ENCODE measurements around the gene OVOL1. TPM values are rescaled to one million over a fixed set of nuclear protein-coding genes. Genes with fewer than 3 reads are reported as not detected.

The OVOL1 gene
- total and polyA plus RNA-seq, 2 of the 8 experiments (the other 6 are each of a cell fraction or from before 2014, with no cell fraction given), result 2.6 to 3.4 TPM

DNA sequence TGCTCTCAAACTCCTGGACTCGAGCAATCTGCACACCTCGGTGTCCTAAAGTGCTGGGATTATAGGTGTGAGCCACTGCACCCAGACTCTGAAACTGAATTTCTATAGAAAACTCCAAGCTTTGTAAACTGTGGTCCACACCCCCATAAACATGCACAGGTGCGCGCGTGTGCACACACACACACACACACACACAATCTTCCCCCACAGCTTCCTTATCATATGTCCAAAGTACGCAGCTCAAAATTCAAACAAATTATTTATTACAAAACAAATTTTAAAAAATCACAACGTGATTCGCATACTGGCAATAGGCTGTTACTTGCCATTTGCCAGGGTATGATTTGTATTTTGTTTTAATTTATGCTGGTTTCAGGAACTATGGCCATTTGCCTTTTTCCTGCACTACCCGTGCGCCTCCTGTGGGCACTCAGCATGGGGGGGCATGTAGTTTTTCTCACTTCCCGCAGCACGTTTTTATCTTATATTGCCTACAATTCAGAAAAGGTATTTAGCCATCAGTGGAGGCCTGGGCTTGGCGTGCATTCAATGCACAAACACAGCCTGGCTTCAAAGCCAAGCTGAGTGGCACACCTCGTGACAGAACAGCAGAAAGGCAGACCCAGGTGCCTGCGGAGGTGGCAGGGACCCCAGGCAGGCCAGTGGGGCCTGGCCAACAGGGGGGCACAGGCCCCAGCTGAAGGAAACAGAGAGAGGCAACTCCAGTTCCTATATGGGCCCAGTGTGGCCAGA is 36.1 kb downstream of the OVOL1 start:
- H3K27me3 ChIP-seq (replicated peaks in 1 of 4; ENCODE audit: control insufficient read depth in 3 of 4, extremely low read depth in 1 of 4, insufficient read depth in 3 of 4, low read length in 3 of 4), result no peaks in the 10 kb centered on the region; a peak in 1 of 7 replicates
- no peak overlapping the region for H3K56ac ChIP-seq (replicated peaks; ENCODE audit: insufficient read length, low read depth, low read length)
- 90 to 100% methylated on average over 2 to 15 of the region's 15 CpGs for WGBS, 2 experiments (ENCODE audit: extremely low coverage in 1 of 2, insufficient coverage in 1 of 2, insufficient read length in 1 of 2, insufficient replicate concordance in 2 of 2, low coverage in 1 of 2, low lambda C conversion rate in 2 of 2, missing lambda C conversion rate in 1 of 2)
- H3K36me3 ChIP-seq (ENCODE audit: control insufficient read depth in 2 of 4, insufficient read depth in 4 of 4, low read length in 3 of 4), result no peaks in the 10 kb centered on the region
- no peak overlapping the region for H4K91ac ChIP-seq (replicated peaks; ENCODE audit: insufficient read length, low read length)
- FAIRE-seq (no peak), DNase-seq (ENCODE audit: low read depth in 1 of 2, low spot score in 2 of 2) (no peak)
- H3K79me1 ChIP-seq (ENCODE audit: low read depth, low read length), result no peaks in the 10 kb centered on the region
- H2BK20ac ChIP-seq (ENCODE audit: low read length), result no peak overlapping the region
- H2BK5ac ChIP-seq (ENCODE audit: low read depth, low read length), result no peak overlapping the region
- H4K8ac ChIP-seq (ENCODE audit: extremely low read depth, insufficient read depth, low read length), result no peak overlapping the region
- POLR2A ChIA-PET (ENCODE audit: partially characterized antibody), result interaction anchor here (0.8 to 2.0 kb wide), 6 partner anchors 10 to 103 kb away, joined by 3 to 9 read pairs (median 4); partner anchors contain the start of genes RNASEH2C and SNX32
- no peak overlapping the region for H3K27ac ChIP-seq (ENCODE audit: low read depth, low read length)
- no peak overlapping the region for H2AFZ ChIP-seq (ENCODE audit: low read length)
- no peak overlapping the region for H3K4me2 ChIP-seq (ENCODE audit: insufficient read depth in 1 of 2, low read depth in 2 of 2, low read length in 2 of 2)
- no peak overlapping the region for H2BK15ac ChIP-seq (ENCODE audit: low read length)
- H3K79me2 ChIP-seq (ENCODE audit: control insufficient read depth in 1 of 2, insufficient read depth in 2 of 2, low read length in 2 of 2), result no peaks in the 10 kb centered on the region
- no peak overlapping the region for H3K4ac ChIP-seq (replicated peaks; ENCODE audit: insufficient read length, low read depth, low read length)
- no peak overlapping the region for H3K4me3 ChIP-seq (ENCODE audit: extremely low read depth in 1 of 4, insufficient read depth in 2 of 4, low read depth in 3 of 4, low read length in 4 of 4)
- no peak overlapping the region for H2AK5ac ChIP-seq (ENCODE audit: low read depth, low read length)
- H3K23ac ChIP-seq (ENCODE audit: insufficient read length), result no peak overlapping the region
- 0 out of 2 replicates have a peak, but pooled peaks cover under 1% of the 10 kb centered on the region for H3K23me2 ChIP-seq (ENCODE audit: low read depth, low read length)
- H3K18ac ChIP-seq (ENCODE audit: extremely low read depth, low read length), result no peak overlapping the region
- no peaks in the 10 kb centered on the region for H3K4me1 ChIP-seq (replicated peaks in 1 of 4; ENCODE audit: control insufficient read depth in 3 of 4, insufficient read depth in 4 of 4, low read length in 3 of 4)
- no peaks in the 10 kb centered on the region for H3K9me3 ChIP-seq (ENCODE audit: insufficient read depth in 2 of 2, low read depth in 1 of 2, low read length in 1 of 2)
- no peak for TF ChIP-seq RFX5 (IDR thresholded peaks at IDR 0.05; ENCODE audit: borderline replicate concordance, low read depth, low read length)
- no peak overlapping the region for H2BK120ac ChIP-seq (replicated peaks; ENCODE audit: low read depth, low read length)
- no peak overlapping the region for H3K14ac ChIP-seq (ENCODE audit: insufficient read length)
- H4K20me1 ChIP-seq (replicated peaks in 1 of 2; ENCODE audit: control insufficient read depth in 1 of 2, insufficient read depth in 2 of 2, low read length in 2 of 2), result no peaks in the 10 kb centered on the region
- no peak overlapping the region for H3K9ac ChIP-seq (replicated peaks in 1 of 4; ENCODE audit: extremely low read depth in 1 of 4, low read depth in 3 of 4, low read length in 3 of 4)
- CTCF ChIA-PET (ENCODE audit: partially characterized antibody), result interaction anchor here (0.6 to 19.6 kb wide), 11 partner anchors 10 to 131 kb away, joined by 3 to 347 read pairs (median 4); partner anchors contain the start of genes AP5B1, KAT5 and OVOL1
- no peak overlapping the region for H2BK12ac ChIP-seq (ENCODE audit: low read depth, low read length)
- H4K5ac ChIP-seq (ENCODE audit: insufficient read length, low read depth, low read length), result no peak overlapping the region
